ENCODE data around the gene CFAP410.

The CFAP410 gene

GRCh38 chr21:44298301-44298700 lies 40.9 kb downstream of the CFAP410 start:
- DNase-seq (ENCODE audit: low spot score): peak; percentile 35

GRCh38 chr21:44297525-44298290 lies 41.5 kb downstream of the CFAP410 start:
- peak; percentile 80 for DNase-seq (ENCODE audit: low spot score)

- DNase-seq (ENCODE audit: low spot score): no peak
These were observed 42.3 kb downstream of the CFAP410 start for GRCh38 chr21:44296916-44297315.

- no peak for DNase-seq (ENCODE audit: low spot score)
These were observed 43.1 kb downstream of the CFAP410 start for GRCh38 chr21:44296103-44296519.

DNA sequence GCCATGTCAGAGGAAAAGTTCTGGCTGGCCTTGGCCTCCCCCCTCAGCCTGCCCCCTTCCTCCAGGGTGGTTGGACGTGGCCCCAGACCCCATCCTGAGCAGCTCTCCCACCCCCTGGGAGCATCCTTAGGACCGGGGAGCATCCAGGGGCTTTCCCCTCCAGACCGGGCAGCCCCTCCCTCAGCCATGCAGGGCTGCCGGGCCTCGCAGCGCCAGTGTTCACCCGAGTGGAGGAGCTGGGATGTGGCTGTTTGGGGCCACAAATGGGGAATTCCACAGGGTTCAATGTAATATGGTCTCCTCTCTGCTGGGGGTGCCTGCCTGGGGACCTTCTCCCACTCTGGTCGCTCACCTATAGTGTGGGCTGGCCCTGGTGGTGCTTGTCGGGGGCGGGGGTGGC lies 43.5 kb downstream of the CFAP410 start:
- DNase-seq (ENCODE audit: low spot score): no peak

DNA sequence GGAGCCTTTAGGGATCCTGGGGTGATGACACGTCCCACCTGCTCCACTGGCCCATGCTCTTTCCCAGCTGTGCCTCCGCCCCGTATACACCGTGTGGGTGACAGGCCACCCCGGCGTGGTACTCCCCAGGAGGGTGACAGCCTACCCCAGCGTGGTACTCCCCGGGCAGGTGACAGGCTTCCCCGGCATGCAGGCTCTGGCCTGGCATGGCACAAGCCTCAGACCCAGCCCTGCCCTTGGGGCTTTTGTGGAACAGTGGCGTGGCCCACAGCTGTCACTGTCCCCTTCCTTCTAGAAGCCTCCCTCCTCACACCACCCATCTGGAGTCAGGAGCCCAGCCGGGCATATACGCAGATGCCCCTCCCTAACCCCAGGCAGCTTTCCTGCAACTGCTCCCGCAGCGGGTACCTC lies 44.0 kb downstream of the CFAP410 start:
- DNase-seq (ENCODE audit: low spot score): no peak

- DNase-seq (ENCODE audit: low spot score): peak; percentile 13
These were observed 44.6 kb downstream of the CFAP410 start for GRCh38 chr21:44294391-44295162.

GRCh38 chr21:44293551-44294231 lies 45.5 kb downstream of the CFAP410 start:
- DNase-seq (ENCODE audit: low spot score): peak; percentile 64

DNA sequence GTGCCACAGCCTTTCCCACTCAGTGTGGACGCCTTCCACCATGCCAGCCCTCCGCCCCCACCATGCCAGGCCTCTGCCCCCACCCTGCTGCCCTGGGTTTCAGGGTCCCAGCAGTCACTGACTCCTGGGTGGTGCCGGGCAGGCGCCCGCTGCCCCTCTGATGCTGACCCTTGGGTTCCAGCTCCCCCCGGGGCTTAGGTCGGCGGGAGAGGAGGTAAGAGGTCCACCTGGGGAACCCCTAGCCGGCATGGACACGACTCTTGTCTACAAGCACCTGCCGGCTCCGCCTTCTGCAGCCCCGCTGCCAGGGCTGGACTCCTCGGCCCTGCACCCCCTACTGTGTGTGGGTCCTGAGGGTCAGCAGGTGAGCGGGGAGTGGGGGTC lies 46.4 kb downstream of the CFAP410 start:
- DNase-seq (ENCODE audit: low spot score): no peak

GRCh38 chr21:44291936-44292811 lies 47.0 kb downstream of the CFAP410 start:
- DNase-seq (ENCODE audit: low spot score): no peak

GRCh38 chr21:44291078-44291935 lies 47.9 kb downstream of the CFAP410 start:
- no peak for DNase-seq (ENCODE audit: low spot score)

GRCh38 chr21:44290327-44291077 lies 48.7 kb downstream of the CFAP410 start:
- no peak for DNase-seq (ENCODE audit: low spot score)

- DNase-seq (ENCODE audit: low spot score): no peak
These were observed 49.7 kb downstream of the CFAP410 start for GRCh38 chr21:44289381-44290010.

DNA sequence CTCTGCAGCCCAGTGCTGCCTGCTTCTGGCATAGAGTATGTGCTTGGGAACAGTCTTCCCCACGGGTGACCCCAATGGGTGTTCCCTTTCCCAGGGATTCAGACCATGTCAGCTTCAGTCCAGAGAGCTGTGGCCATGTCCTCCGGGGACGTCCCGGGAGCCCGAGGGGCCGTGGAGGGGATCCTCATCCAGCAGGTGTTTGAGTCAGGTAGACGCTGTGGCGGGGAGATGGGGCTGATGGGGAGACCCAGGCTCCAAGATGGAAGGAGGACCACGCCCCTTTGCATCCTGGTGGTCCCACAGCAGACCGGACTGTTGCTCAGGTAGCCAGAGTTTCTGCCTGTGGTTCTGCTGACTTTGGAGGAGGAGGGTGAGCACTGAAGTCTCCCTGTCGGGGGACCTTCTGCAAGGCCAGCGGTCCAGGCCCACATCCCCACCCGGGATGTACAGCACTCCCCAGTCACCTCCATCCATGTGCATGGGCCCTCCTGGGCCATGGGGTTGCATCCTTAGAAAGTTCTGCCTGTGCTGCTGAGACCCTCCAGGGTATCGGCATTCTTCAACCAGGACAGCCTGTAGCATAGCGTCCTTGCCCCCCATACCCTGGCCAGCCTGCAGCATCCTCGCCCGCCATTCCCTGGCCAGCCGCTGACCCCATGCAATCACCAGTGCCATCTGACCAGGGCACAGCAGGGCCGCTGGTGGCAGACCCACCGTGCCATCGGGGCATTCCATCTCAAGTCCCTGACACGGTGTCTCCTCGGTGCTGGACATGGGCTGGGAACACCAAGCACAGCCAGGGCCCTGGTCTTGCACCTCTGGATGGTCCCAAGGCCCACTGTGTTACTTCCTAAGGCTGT lies 50.7 kb downstream of the CFAP410 start:
- DNase-seq (ENCODE audit: low spot score): no peak

DNA sequence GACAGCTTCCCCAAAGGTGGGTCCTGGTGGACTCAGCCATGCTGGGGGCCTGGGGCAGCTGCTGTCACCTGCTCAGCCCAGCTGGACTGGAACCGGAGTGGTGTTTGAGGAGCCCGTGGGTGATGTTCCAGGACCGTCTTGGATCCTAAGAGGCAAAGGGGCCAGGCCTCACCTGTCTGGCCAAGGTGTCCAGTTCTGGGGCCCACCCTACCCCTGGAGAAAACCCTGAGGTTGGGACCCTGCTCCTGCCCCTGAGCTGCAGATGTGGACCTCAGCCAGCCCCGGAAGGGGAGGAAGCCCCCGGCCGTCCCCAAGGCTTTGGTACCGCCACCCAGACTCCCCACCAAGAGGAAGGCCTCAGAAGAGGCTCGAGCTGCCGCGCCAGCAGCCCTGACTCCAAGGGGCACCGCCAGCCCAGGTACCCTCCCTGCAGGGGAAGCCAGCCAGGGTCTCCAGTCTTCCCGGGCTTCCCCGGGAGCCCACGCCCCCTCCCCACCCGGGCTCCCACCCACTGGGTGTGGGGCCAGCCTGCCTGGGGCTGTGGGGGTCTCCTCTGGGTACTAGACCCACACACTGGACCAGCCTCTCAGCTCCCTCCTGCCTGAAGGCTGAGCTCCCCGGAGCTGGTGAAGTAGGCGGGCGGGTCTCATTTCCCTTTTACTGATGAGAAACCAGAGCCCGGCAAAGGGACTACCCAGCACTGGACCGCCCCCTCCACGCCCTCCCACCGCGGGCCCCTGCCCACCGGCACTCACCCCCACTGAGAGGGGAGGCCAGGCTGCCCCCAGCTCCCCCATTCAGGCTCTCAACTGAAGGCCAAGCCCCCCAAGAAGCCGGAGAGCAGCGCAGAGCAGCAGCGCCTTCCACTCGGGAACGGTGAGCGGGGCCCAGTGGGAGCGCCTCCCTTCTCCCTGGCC lies 52.2 kb downstream of the CFAP410 start:
- no peak for DNase-seq (ENCODE audit: low spot score)

DNA sequence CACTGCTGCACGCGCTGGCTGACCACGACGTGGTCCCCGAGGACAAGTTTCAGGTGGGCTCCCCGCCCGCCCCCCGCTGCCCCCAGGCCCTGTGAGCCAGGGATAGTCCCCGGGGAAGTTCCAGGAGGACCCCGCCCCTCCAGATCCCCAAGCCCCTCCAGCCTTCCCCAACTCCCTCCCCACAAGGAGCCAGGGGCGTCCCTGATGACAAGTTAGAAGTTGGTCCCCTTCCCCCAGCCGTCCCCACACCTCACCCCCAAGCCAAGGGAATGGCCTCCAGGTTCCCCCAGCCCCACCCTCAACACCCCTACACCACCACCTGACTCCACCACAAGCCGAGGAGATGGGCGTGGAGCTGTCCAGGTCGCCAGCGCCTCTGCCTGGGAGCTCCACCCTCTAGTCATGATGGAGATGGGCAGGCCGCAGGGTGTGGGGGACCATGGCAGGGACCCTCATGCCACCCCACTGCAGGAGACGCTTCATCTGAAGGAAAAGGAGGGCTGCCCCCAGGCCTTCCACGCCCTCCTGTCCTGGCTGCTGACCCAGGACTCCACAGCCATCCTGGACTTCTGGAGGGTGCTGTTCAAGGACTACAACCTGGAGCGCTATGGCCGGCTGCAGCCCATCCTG lies 53.0 kb downstream of the CFAP410 start:
- no peak for DNase-seq (ENCODE audit: low spot score)

Measured in CD4-positive, alpha-beta T cell treated with Interleukin-2 at 100 ng/mL for 4 hours (primary cell).